Hepatocyte (in vitro differentiated cells): ENCODE data around the gene HDHD2. TPM values are rescaled to one million over a fixed set of nuclear protein-coding genes. Genes with fewer than 3 reads are reported as not detected.
A peak's percentile ranks its signal among the peaks of the same experiment; 100 is the strongest.

Source experiments
- DNase-seq: peaks from one replicate; pipeline ENCODE4 v3.0.0-alpha.2; 2016; ENCODE audit warnings: low spot score
- H2AFZ ChIP-seq: fragments of 200-600 bp; sonication (generic); 2 replicates; pipeline ENCODE4 v1.6.0; 2016; ENCODE audit warnings: antibody characterized with exemption, mild to moderate bottlenecking
- H3K27ac ChIP-seq: fragments of 200-600 bp; sonication (generic); 2 replicates; pipeline ENCODE4 v1.5.1; 2016; ENCODE audit warnings: mild to moderate bottlenecking
- H3K27me3 ChIP-seq: fragments of 200-600 bp; sonication (generic); 2 replicates; pipeline ENCODE4 v1.6.1; 2016
- H3K36me3 ChIP-seq: fragments of 200-600 bp; sonication (generic); replicated peaks from 2 replicates; pipeline ENCODE4 v1.5.1; 2016; ENCODE audit warnings: low read depth; ENCODE audit not compliant: insufficient read depth
- H3K4me1 ChIP-seq: fragments of 200-600 bp; sonication (generic); 2 replicates; pipeline ENCODE4 v1.5.1; 2016; ENCODE audit warnings: mild to moderate bottlenecking, moderate library complexity; ENCODE audit not compliant: insufficient read depth
- H3K4me2 ChIP-seq: fragments of 200-600 bp; sonication (generic); 2 replicates; pipeline ENCODE4 v1.6.0; 2016
- H3K4me3 ChIP-seq: fragments of 200-600 bp; sonication (generic); 2 replicates; pipeline ENCODE4 v1.5.1; 2016; ENCODE audit warnings: mild to moderate bottlenecking
- H3K79me2 ChIP-seq: fragments of 200-600 bp; sonication (generic); 2 replicates; pipeline ENCODE4 v1.6.0; 2017; ENCODE audit warnings: mild to moderate bottlenecking
- H3K9me2 ChIP-seq: fragments of 200-600 bp; sonication (generic); replicated peaks from 2 replicates; pipeline ENCODE4 v1.6.0; 2017; ENCODE audit warnings: mild to moderate bottlenecking; ENCODE audit not compliant: insufficient read depth
- H3K9me3 ChIP-seq: fragments of 200-600 bp; sonication (generic); 2 replicates; pipeline ENCODE4 v1.5.1; 2016; ENCODE audit warnings: low read depth, mild to moderate bottlenecking
- H4K20me1 ChIP-seq: fragments of 200-600 bp; sonication (generic); 2 replicates; pipeline ENCODE4 v1.6.0; 2016; ENCODE audit warnings: mild to moderate bottlenecking; ENCODE audit not compliant: insufficient read depth, poor library complexity, severe bottlenecking
- EZH2 ChIP-seq: fragments of 200-600 bp; sonication (generic); IDR thresholded peaks from 2 replicates; pipeline ENCODE4 v1.6.1; 2016; ENCODE audit warnings: antibody characterized with exemption, mild to moderate bottlenecking, borderline replicate concordance
- EZH2phosphoT487 ChIP-seq: fragments of 200-600 bp; sonication (generic); IDR thresholded peaks from one replicate; pipeline ENCODE4 v1.6.1; 2018; ENCODE audit warnings: antibody characterized with exemption, mild to moderate bottlenecking, low read depth, moderate library complexity; ENCODE audit not compliant: unreplicated experiment, severe bottlenecking
- WGBS: methylation state at CpG from one replicate; pipeline ENCODE4 v1.1.6; 2016; ENCODE audit warnings: low lambda C conversion rate; ENCODE audit errors: missing lambda C conversion rate; 5-methylcytosine and 5-hydroxymethylcytosine counted together
- polyA plus RNA-seq: library from polyadenylated mRNA; unstranded; fragments of >200 nt; fragmentation: Nextera tagmentation; extraction: Ambion mirVana; gene quantifications from 2 replicates; pipeline ENCODE4 v1.2.1, GENCODE V29; 2016
- total RNA-seq: library from RNA; depleted of rRNA; stranded (reverse); fragments of >200 nt; gene quantifications from 2 replicates; pipeline ENCODE4 v1.2.3, GENCODE V29; 2014
- TF ChIP-seq, protein P1 (sequence below): fragments of 200-600 bp; sonication (generic); IDR thresholded peaks from 2 replicates; pipeline ENCODE4 v1.5.1; 2016; ENCODE audit warnings: antibody characterized with exemption, mild to moderate bottlenecking; ENCODE audit not compliant: poor library complexity

HDHD2 gene
- total and polyA plus RNA-seq, 2 experiments from 2014 or later = 22.3 to 32.1 TPM

DNA sequence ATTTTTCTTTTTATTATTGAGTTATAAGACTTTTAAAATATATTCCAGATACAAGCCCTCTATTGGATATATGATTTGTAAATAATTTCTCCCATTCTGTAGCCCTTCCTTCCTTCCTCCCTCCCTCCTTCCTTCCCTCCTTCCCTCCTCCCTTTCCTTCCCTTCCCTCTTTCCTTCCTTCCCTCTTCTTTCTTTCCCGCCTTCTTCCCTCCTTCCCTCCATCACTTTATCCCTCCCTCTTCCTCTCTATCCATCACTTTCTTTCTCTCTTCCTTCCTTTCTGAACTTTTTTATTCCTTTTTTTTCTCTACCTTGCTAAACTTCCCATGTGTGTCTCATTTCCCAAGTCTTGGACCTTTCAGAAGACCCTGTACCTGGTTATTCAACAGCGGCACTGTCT is 69.4 kb downstream of the HDHD2 start:
- no peaks in the 10 kb centered on the region for H4K20me1 ChIP-seq
- TF ChIP-seq EZH2 (no peak), EZH2phosphoT487 (no peak)
- TF ChIP-seq, protein P1, sequence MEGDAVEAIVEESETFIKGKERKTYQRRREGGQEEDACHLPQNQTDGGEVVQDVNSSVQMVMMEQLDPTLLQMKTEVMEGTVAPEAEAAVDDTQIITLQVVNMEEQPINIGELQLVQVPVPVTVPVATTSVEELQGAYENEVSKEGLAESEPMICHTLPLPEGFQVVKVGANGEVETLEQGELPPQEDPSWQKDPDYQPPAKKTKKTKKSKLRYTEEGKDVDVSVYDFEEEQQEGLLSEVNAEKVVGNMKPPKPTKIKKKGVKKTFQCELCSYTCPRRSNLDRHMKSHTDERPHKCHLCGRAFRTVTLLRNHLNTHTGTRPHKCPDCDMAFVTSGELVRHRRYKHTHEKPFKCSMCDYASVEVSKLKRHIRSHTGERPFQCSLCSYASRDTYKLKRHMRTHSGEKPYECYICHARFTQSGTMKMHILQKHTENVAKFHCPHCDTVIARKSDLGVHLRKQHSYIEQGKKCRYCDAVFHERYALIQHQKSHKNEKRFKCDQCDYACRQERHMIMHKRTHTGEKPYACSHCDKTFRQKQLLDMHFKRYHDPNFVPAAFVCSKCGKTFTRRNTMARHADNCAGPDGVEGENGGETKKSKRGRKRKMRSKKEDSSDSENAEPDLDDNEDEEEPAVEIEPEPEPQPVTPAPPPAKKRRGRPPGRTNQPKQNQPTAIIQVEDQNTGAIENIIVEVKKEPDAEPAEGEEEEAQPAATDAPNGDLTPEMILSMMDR = no peak
- H3K9me3 ChIP-seq = no peaks in the 10 kb centered on the region
- no peaks in the 10 kb centered on the region for H3K27me3 ChIP-seq
- no peak for DNase-seq
- no peak overlapping the region for H3K4me3 ChIP-seq
- H3K9me2 ChIP-seq = peaks cover 3% of the 10 kb centered on the region
- H2AFZ ChIP-seq = no peak overlapping the region
- no peaks in the 10 kb centered on the region for H3K36me3 ChIP-seq
- 100% methylated on average over 2 of the region's 2 CpGs for WGBS
- no peak overlapping the region for H3K4me2 ChIP-seq
- H3K4me1 ChIP-seq = peaks cover 2% of the 10 kb centered on the region
- H3K79me2 ChIP-seq = no peaks in the 10 kb centered on the region
- H3K27ac ChIP-seq = no peak overlapping the region

DNA sequence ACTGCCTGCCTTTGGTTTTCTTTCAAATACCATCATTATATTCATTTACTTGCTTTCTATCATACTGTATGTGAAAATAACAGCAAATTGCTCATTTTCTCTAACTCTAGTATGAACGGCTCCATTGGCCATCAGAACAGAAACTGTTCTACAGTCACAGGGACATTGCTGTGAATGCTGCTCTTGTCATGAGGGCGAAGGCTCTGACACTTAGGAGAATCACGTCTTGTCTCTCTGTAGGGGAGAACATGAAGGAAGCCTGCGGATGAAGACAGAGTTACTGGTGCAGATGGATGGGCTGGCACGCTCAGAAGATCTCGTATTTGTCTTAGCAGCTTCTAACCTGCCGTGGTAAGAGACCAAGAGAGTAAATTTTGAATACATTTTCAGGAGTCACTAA is 73.2 kb downstream of the HDHD2 start:
- Histone ChIP-seq H3K27me3 (no peaks in the 10 kb centered on the region), H3K4me1 (peaks cover 14% of the 10 kb centered on the region), H3K9me2 (peaks cover 3% of the 10 kb centered on the region)

DNA sequence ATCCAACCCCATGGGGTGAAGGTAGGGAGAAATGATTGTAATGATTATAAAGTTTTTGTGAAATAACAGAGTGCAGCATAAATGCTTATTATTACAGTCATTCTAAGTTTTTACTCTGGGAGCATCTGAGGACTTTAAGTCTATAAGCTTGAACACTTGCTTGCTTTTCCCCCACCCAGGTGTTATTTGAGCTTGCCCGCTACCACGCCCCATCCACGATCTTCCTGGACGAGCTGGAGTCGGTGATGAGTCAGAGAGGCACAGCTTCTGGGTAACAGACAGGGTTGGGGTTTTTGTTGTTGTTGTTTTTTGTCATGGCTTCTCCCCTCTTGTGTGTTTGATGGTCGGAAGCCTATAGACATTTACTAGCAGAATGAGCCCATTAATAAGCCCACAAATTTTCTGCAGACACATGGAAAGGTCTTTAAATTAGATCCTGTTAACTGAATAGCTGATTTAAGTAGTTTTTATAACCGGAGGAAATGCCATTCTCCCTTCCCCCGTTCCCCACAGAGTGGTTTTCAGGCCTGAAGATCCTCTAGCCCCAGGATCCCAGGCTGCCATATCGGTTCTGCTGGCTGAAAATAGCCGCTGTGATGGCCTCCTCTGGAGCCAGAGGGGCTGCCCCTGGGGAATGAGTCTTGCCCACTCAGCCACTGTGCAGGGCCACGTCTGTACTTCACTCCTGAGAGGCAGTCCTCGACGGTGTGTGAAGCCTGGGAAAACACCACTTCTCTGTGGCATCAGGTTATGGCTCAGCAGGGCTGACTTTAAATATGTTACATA is 75.0 kb downstream of the HDHD2 start:
- Histone ChIP-seq H3K9me2 (peaks cover 3% of the 10 kb centered on the region), H3K27ac (no peak overlapping the region), H3K79me2 (no peaks in the 10 kb centered on the region), H3K4me3 (no peak overlapping the region), H3K4me2 (peak overlapping the region; percentile 51), H3K4me1 (peaks cover 14% of the 10 kb centered on the region), H2AFZ (no peak overlapping the region), H4K20me1 (no peaks in the 10 kb centered on the region), H3K27me3 (no peaks in the 10 kb centered on the region), H3K9me3 (no peaks in the 10 kb centered on the region), H3K36me3 (no peaks in the 10 kb centered on the region)
- WGBS = 39% methylated on average over 13 of the region's 13 CpGs
- TF ChIP-seq, protein P1 = no peak
- no peak for TF ChIP-seq EZH2
- no peak for TF ChIP-seq EZH2phosphoT487
- peak; percentile 28 for DNase-seq

More for the DNA sequence above, 73.2 kb downstream of the HDHD2 start:
- DNase-seq = no peak
- TF ChIP-seq EZH2phosphoT487 = no peak
- TF ChIP-seq, protein P1 = no peak
- no peak for TF ChIP-seq EZH2
- WGBS = 80% methylated on average over 7 of the region's 7 CpGs
- Histone ChIP-seq H2AFZ (no peak overlapping the region), H3K36me3 (no peaks in the 10 kb centered on the region), H3K79me2 (no peaks in the 10 kb centered on the region), H3K4me2 (no peak overlapping the region), H4K20me1 (no peaks in the 10 kb centered on the region), H3K9me3 (no peaks in the 10 kb centered on the region), H3K4me3 (no peak overlapping the region), H3K27ac (no peak overlapping the region)
